Measurements from ENCODE around the gene PRPF8.

- TF ChIP-seq EZH2 (IDR thresholded peaks at IDR 0.05; ENCODE audit: insufficient read depth, poor library complexity, severe bottlenecking), result no peak
- no peak for TF ChIP-seq EZH2phosphoT487 (IDR thresholded peaks at IDR 0.05; ENCODE audit: insufficient read depth, low read depth)
Measured at GRCh38 chr17:1686086-1686485, 1.4 kb upstream of the PRPF8 start.

All from GM23248 (cell line).